A549 (cell line): Measurements from ENCODE around the gene ZSCAN18. TPM values are rescaled to one million over a fixed set of nuclear protein-coding genes. Genes with fewer than 3 reads are reported as not detected.

Experiments
- ATAC-seq, 2 experiments: fragments of 200-7000 bp in 1 of 2; fragments of >200 bp in 1 of 2; cut with Nextera tagmentation in 1 of 2; cut with Tn5 transposase in 1 of 2; 3 replicates each; pipeline versions ENCODE4 v1.8.0 to v1.9.1; 2018 to 2020; ENCODE audit warnings: mild to moderate bottlenecking in 1 of 2, moderate library complexity in 1 of 2
- CTCF ChIA-PET: fragments of 300-600 bp; sonication (Branson Sonifier 250); formaldehyde crosslinking; extraction: SDS; loops from one replicate; lab custom pipeline; 2021; ENCODE audit warnings: antibody characterized with exemption, inconsistent platforms; lab: Yijun Ruan, JAX
- POLR2A ChIA-PET: fragments of 350-600 bp; formaldehyde crosslinking; extraction: SDS; loops from one replicate; lab custom pipeline; 2021; ENCODE audit warnings: antibody characterized with exemption, inconsistent platforms; lab: Yijun Ruan, JAX
- DNase-seq, 2 experiments: peaks; one replicate each; pipeline versions ENCODE4 v3.0.0 to v3.0.0-alpha.2; 2011 to 2016; ENCODE audit warnings: low read depth in 1 of 2, low spot score in 1 of 2
- FAIRE-seq: peaks from 2 replicates; lab custom pipeline; 2011; peaks lifted over from hg19 to GRCh38; lab: Jason Lieb, UNC
- H3K27ac ChIP-seq, 2 experiments: fragments of >200 bp; sonication (Bioruptor Twin); formaldehyde crosslinking; 3 replicates each; pipeline ENCODE4 v1.5.1; 2016 to 2017
- H3K4me1 ChIP-seq: fragments of >200 bp; sonication (Bioruptor Twin); formaldehyde crosslinking; 3 replicates; pipeline ENCODE4 v1.6.1; 2016
- H3K4me2 ChIP-seq: fragments of >200 bp; sonication (Bioruptor Twin); formaldehyde crosslinking; 3 replicates; pipeline ENCODE4 v1.6.1; 2016
- H3K4me3 ChIP-seq: fragments of >200 bp; sonication (Bioruptor Twin); formaldehyde crosslinking; 3 replicates; pipeline ENCODE4 v1.5.1; 2016
- H3K9me3 ChIP-seq: fragments of >200 bp; sonication (Bioruptor Twin); formaldehyde crosslinking; 3 replicates; pipeline ENCODE4 v1.6.1; 2016
- CBX8 ChIP-seq: fragments of 200-600 bp; sonication (generic); IDR thresholded peaks from 2 replicates; pipeline ENCODE4 v1.6.1; 2016
- CTCF ChIP-seq: fragments of >200 bp; sonication (Bioruptor Twin); formaldehyde crosslinking; IDR thresholded peaks from 3 replicates; pipeline ENCODE4 v1.5.1; 2016
- EHMT2 ChIP-seq: fragments of 200-600 bp; sonication (generic); IDR thresholded peaks from 2 replicates; pipeline ENCODE4 v1.6.1; 2016; ENCODE audit warnings: antibody characterized with exemption, low read depth, mild to moderate bottlenecking, moderate library complexity
- ELK1 ChIP-seq: fragments of 150-350 bp; IDR thresholded peaks from 2 replicates; pipeline ENCODE4 v1.6.1; 2014; ENCODE audit warnings: low read depth, mild to moderate bottlenecking, low read length
- FOSB ChIP-seq: fragments of 250-450 bp; sonication (Bioruptor Pico); IDR thresholded peaks from 2 replicates; pipeline ENCODE4 v1.5.0; 2020; ENCODE audit warnings: mild to moderate bottlenecking, moderate library complexity
- GATA3 ChIP-seq: IDR thresholded peaks from 2 replicates; pipeline ENCODE4 v1.6.1; 2012; ENCODE audit warnings: borderline replicate concordance
- HDAC2 ChIP-seq: fragments of 200-600 bp; sonication (generic); IDR thresholded peaks from 2 replicates; pipeline ENCODE4 v1.6.1; 2016
- HMGXB4 ChIP-seq: fragments of 250-450 bp; sonication (Bioruptor Pico); IDR thresholded peaks from 2 replicates; pipeline ENCODE4 v1.5.0; 2021; ENCODE audit warnings: mild to moderate bottlenecking, moderate library complexity, borderline replicate concordance
- PHF8 ChIP-seq: fragments of 200-600 bp; sonication (generic); IDR thresholded peaks from 2 replicates; pipeline ENCODE4 v1.6.1; 2016; ENCODE audit warnings: low read depth, mild to moderate bottlenecking, antibody characterized with exemption, moderate library complexity, borderline replicate concordance
- POLR2A ChIP-seq: IDR thresholded peaks from 2 replicates; pipeline ENCODE4 v1.6.1; 2012; ENCODE audit warnings: mild to moderate bottlenecking, low read length
- RAD21 ChIP-seq, 2 experiments: fragments of >200 bp in 1 of 2; sonication (Bioruptor Twin) in 1 of 2; formaldehyde crosslinking in 1 of 2; IDR thresholded peaks in 1 of 2; conservative IDR thresholded peaks in 1 of 2; 2 replicates in 1 of 2; 3 replicates in 1 of 2; pipeline ENCODE4 v1.6.1; 2012 to 2018; ENCODE audit warnings: inconsistent platforms in 1 of 2
- REST ChIP-seq: fragments of 200-600 bp; sonication (generic); IDR thresholded peaks from 2 replicates; pipeline ENCODE4 v1.6.1; 2016; ENCODE audit warnings: antibody characterized with exemption, mild to moderate bottlenecking, moderate library complexity
- SMC3 ChIP-seq: fragments of >200 bp; sonication (Bioruptor Twin); formaldehyde crosslinking; IDR thresholded peaks from 3 replicates; pipeline ENCODE4 v1.6.1; 2018; ENCODE audit warnings: inconsistent platforms
- USF2 ChIP-seq: fragments of 450-650 bp; IDR thresholded peaks from 2 replicates; pipeline ENCODE4 v1.6.1; 2014; ENCODE audit warnings: antibody characterized with exemption
- ZNF302 ChIP-seq: fragments of 250-450 bp; sonication (Bioruptor Pico); IDR thresholded peaks from 2 replicates; pipeline ENCODE4 v1.9.0; 2021; ENCODE audit warnings: inconsistent platforms, mild to moderate bottlenecking, moderate library complexity
- WGBS: methylation state at CpG from one replicate; pipeline ENCODE4 v1.1.6; 2017; ENCODE audit errors: missing lambda C conversion rate; 5-methylcytosine and 5-hydroxymethylcytosine counted together
- polyA plus RNA-seq, 4 experiments: library from polyadenylated mRNA; depleted of rRNA in 3 of 4; stranded (reverse); fragments of >200 nt; fragmentation: RNase III in 1 of 4; extraction: RNeasy Plus Mini Kit Qiagen cat#74134 plus additional on column Dnase treatment in 1 of 4; gene quantifications; 2 replicates in 3 of 4; 3 replicates in 1 of 4; pipeline ENCODE4 v1.2.3, GENCODE V29; 2011 to 2017

ZSCAN18 gene
- polyA plus RNA-seq, 2 of the 4 experiments (the other 2 are of a cell fraction): 2.3 to 2.9 TPM

- TF ChIP-seq HMGXB4 (CRISPR knock-in tag) (no peak), PHF8 (no peak), CTCF (no peak), RAD21 (conservative IDR thresholded peaks at IDR 0.05 in 1 of 2, IDR thresholded peaks at IDR 0.05 in 1 of 2) (no peak), CBX8 (no peak), SMC3 (no peak), USF2 (no peak), POLR2A (no peak), ELK1 (no peak)
Observed at GRCh38 chr19:58079792-58080191, 18.2 kb downstream of the ZSCAN18 start (continued).

GRCh38 chr19:58067240-58067912 lies 30.7 kb downstream of the ZSCAN18 start:
- TF ChIP-seq USF2 (no peak), REST (no peak), GATA3 (no peak), CBX8 (no peak), HDAC2 (no peak), EHMT2 (no peak), ZNF302 (CRISPR knock-in tag) (no peak), FOSB (CRISPR knock-in tag) (no peak)
- Histone ChIP-seq H3K4me2 (no peak overlapping the region), H3K9me3 (peaks cover 88% of the 10 kb centered on the region), H3K4me3 (no peak overlapping the region), H3K4me1 (no peaks in the 10 kb centered on the region), H3K27ac (no peak overlapping the region)
- 34% methylated on average over 15 of the region's 15 CpGs for WGBS
- POLR2A ChIA-PET: no interaction called here
- FAIRE-seq: no peak
- no peak for DNase-seq
- ATAC-seq: no peak
- CTCF ChIA-PET: no interaction called here
